T follicular helper cell (primary cell): ENCODE measurements around the gene NAA10.

Experiments
- DNase-seq: peaks from one replicate; pipeline ENCODE4 v3.0.0-alpha.2; 2020; ENCODE audit warnings: low read depth

NAA10 gene

GRCh38 chrX:153948002-153948466 lies 13.2 kb upstream of the NAA10 start:
- DNase-seq, result no peak

- peak; percentile 74 for DNase-seq
Measured at GRCh38 chrX:153947009-153947769, 12.4 kb upstream of the NAA10 start.

- no peak for DNase-seq
Measured at GRCh38 chrX:153945956-153946943, 11.4 kb upstream of the NAA10 start.

- DNase-seq, result no peak
Measured at GRCh38 chrX:153944800-153945150, 9.9 kb upstream of the NAA10 start.

GRCh38 chrX:153944140-153944799 lies 9.4 kb upstream of the NAA10 start, which contains the start of gene RENBP:
Gene RENBP, minus strand, starts transcription at chrX:153944643. Its CDS starts 33 bp downstream, at chrX:153944610.
- DNase-seq, result peak; percentile 31

- DNase-seq, result no peak
Measured at GRCh38 chrX:153941336-153942252, 6.8 kb upstream of the NAA10 start.

- DNase-seq, result no peak
Measured at GRCh38 chrX:153939573-153939972, 4.7 kb upstream of the NAA10 start.

- no peak for DNase-seq
Measured at GRCh38 chrX:153938226-153938786, 3.5 kb upstream of the NAA10 start.

- no peak for DNase-seq
Measured at GRCh38 chrX:153937056-153937455, 2.2 kb upstream of the NAA10 start.

- DNase-seq, result no peak
Measured at GRCh38 chrX:153935326-153935851, 552 bp upstream of the NAA10 start.

- no peak for DNase-seq
Measured at GRCh38 chrX:153934148-153934761, 582 bp downstream of the NAA10 start.

GRCh38 chrX:153933748-153934147 lies 1.1 kb downstream of the NAA10 start:
- no peak for DNase-seq

- DNase-seq, result no peak
Measured at GRCh38 chrX:153932220-153932915, 2.5 kb downstream of the NAA10 start.

GRCh38 chrX:153931748-153932147 lies 3.1 kb downstream of the NAA10 start:
- DNase-seq, result no peak

GRCh38 chrX:153931151-153931550 lies 3.7 kb downstream of the NAA10 start:
- DNase-seq, result no peak

GRCh38 chrX:153930011-153930910 lies 4.6 kb downstream of the NAA10 start:
- DNase-seq, result no peak

GRCh38 chrX:153929576-153929975 lies 5.3 kb downstream of the NAA10 start:
- DNase-seq, result no peak

- DNase-seq, result no peak
Measured at GRCh38 chrX:153928846-153929245, 6.0 kb downstream of the NAA10 start.
